Osteoblast (primary cell): ENCODE data around the gene SMARCE1. TPM values are rescaled to one million over a fixed set of nuclear protein-coding genes. Genes with fewer than 3 reads are reported as not detected.

Source experiments
- DNase-seq: peaks from one replicate; pipeline ENCODE4 v3.0.0; 2011; ENCODE audit warnings: low spot score, mixed read lengths; ENCODE audit not compliant: insufficient read length; ENCODE audit errors: missing footprints
- H2AFZ ChIP-seq: 2 replicates; pipeline ENCODE4 v1.6.0; 2011; ENCODE audit warnings: mild to moderate bottlenecking, low read length
- H3K27ac ChIP-seq: 2 replicates; pipeline ENCODE4 v1.5.1; 2011; ENCODE audit warnings: mild to moderate bottlenecking, low read depth, low read length, moderate library complexity
- H3K27me3 ChIP-seq: 2 replicates; pipeline ENCODE4 v1.6.0; 2012; ENCODE audit warnings: mild to moderate bottlenecking, control low read depth, inconsistent platforms, low read length, moderate library complexity; ENCODE audit not compliant: insufficient read depth
- H3K36me3 ChIP-seq: 2 replicates; pipeline ENCODE4 v1.5.1; 2011; ENCODE audit warnings: mild to moderate bottlenecking, low read length, control low read depth, moderate library complexity; ENCODE audit not compliant: insufficient read depth
- H3K4me1 ChIP-seq: 2 replicates; pipeline ENCODE4 v1.5.1; 2011; ENCODE audit warnings: mild to moderate bottlenecking, low read length, control low read depth, moderate library complexity; ENCODE audit not compliant: insufficient read depth
- H3K4me2 ChIP-seq: 2 replicates; pipeline ENCODE4 v1.6.0; 2011; ENCODE audit warnings: mild to moderate bottlenecking, low read length; ENCODE audit not compliant: insufficient read depth
- H3K4me3 ChIP-seq: fragments of 200-600 bp; sonication (generic); 3 replicates; pipeline ENCODE4 v1.5.1; 2012; ENCODE audit warnings: mild to moderate bottlenecking, low read length, inconsistent platforms; ENCODE audit not compliant: insufficient read depth
- H3K79me2 ChIP-seq: 2 replicates; pipeline ENCODE4 v1.6.0; 2012; ENCODE audit warnings: mild to moderate bottlenecking, low read length, control low read depth, inconsistent platforms; ENCODE audit not compliant: insufficient read depth
- H3K9me3 ChIP-seq: 2 replicates; pipeline ENCODE4 v1.5.1; 2011; ENCODE audit warnings: low read depth, low read length, control low read depth
- H4K20me1 ChIP-seq: 2 replicates; pipeline ENCODE4 v1.6.0; 2012; ENCODE audit warnings: mild to moderate bottlenecking, low read length, control low read depth; ENCODE audit not compliant: insufficient read depth
- total RNA-seq: library from RNA; depleted of rRNA; stranded (reverse); fragments of >200 nt; gene quantifications from 2 replicates; pipeline ENCODE4 v1.2.3, GENCODE V29; 2012
- TF ChIP-seq, protein P1 (sequence below): IDR thresholded peaks from 2 replicates; pipeline ENCODE4 v1.5.1; 2011; ENCODE audit warnings: mild to moderate bottlenecking, low read depth, low read length, moderate library complexity; ENCODE audit errors: extremely low read depth

SMARCE1 gene
- total RNA-seq, 1 donor: 101 TPM

DNA sequence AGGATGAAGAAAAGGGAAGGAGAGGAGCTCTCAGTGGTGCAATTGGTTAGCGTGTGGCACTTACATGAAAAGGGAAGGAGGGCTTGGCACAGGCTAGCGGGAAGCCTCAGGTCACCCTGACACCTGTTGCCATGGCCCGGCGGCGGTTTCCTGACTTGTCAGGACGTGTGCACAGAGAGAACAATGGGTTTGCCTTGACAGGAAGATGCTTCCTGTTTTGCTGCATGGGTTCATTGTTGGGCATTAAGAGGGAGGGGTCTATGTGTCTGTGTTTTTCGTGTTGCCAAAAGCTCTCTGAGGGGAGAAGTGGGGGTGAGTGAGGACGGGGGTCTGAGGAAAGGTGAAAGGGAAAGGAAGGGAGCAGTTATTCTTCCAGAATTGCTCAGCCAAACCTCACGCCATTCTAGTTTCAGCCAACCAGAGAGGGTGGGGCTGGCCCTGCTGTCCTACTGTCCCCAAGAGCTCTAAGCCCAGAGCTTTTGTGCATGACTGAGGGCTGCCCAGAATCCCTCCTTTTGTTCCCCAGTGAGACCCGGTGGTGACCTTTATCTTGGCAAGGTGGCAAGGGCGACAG is 65.2 kb downstream of the SMARCE1 start:
- Histone ChIP-seq H3K4me2 (no peak overlapping the region), H2AFZ (no peak overlapping the region), H3K4me1 (no peaks in the 10 kb centered on the region), H3K9me3 (no peaks in the 10 kb centered on the region), H3K27ac (no peak overlapping the region), H3K27me3 (peaks cover 27% of the 10 kb centered on the region), H3K79me2 (no peaks in the 10 kb centered on the region), H3K4me3 (no peak overlapping the region), H4K20me1 (no peaks in the 10 kb centered on the region), H3K36me3 (no peaks in the 10 kb centered on the region)
- no peak for DNase-seq
- TF ChIP-seq, protein P1, sequence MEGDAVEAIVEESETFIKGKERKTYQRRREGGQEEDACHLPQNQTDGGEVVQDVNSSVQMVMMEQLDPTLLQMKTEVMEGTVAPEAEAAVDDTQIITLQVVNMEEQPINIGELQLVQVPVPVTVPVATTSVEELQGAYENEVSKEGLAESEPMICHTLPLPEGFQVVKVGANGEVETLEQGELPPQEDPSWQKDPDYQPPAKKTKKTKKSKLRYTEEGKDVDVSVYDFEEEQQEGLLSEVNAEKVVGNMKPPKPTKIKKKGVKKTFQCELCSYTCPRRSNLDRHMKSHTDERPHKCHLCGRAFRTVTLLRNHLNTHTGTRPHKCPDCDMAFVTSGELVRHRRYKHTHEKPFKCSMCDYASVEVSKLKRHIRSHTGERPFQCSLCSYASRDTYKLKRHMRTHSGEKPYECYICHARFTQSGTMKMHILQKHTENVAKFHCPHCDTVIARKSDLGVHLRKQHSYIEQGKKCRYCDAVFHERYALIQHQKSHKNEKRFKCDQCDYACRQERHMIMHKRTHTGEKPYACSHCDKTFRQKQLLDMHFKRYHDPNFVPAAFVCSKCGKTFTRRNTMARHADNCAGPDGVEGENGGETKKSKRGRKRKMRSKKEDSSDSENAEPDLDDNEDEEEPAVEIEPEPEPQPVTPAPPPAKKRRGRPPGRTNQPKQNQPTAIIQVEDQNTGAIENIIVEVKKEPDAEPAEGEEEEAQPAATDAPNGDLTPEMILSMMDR: no peak

DNA sequence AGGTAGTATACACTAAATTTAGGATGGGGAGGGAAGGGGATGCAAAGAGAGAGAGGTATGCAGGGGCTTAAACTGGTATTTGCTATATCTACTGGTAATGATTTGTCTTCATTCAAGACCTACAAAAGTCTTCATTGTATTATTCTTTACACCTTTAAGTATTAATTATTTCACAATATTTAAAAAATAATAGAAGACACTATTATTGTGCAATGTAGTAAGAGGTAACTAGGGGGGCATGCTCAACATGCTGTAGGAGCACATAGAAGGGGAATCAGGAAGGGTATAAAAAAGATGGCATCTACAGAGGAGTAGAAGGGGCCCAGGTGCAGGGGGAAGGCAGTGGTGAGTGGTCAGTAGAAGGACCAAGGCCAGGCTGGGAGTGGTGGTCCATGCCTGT is 67.5 kb downstream of the SMARCE1 start:
- no peaks in the 10 kb centered on the region for H4K20me1 ChIP-seq
- H3K4me2 ChIP-seq: no peak overlapping the region
- H3K4me1 ChIP-seq: no peaks in the 10 kb centered on the region
- H3K36me3 ChIP-seq: no peaks in the 10 kb centered on the region
- TF ChIP-seq, protein P1: no peak
- H3K79me2 ChIP-seq: no peaks in the 10 kb centered on the region
- H3K4me3 ChIP-seq: no peak overlapping the region
- H3K9me3 ChIP-seq: no peaks in the 10 kb centered on the region
- H3K27ac ChIP-seq: no peak overlapping the region
- peaks cover 25% of the 10 kb centered on the region for H3K27me3 ChIP-seq
- no peak for DNase-seq
- H2AFZ ChIP-seq: no peak overlapping the region

DNA sequence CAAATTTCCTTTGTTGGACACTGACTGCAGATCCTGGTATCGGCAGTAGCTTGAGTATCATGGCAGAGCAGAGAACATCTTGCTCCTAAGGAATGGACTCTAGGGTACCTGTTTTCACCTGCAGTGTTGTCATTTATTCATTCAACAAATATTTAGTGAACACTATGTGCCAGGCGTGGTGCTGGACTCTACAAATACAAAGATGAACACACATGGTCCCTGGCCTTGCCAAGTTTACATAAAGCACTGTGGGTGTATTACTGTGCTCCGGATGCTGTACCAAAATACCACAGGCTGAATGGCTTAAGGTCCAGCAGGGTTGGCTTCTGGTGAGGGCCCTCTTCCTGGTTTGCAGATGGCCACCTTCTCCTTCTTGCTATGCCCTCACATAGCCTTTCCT is 68.1 kb downstream of the SMARCE1 start:
- no peak for DNase-seq
- Histone ChIP-seq H3K9me3 (no peaks in the 10 kb centered on the region), H4K20me1 (no peaks in the 10 kb centered on the region), H3K27ac (no peak overlapping the region), H3K4me1 (no peaks in the 10 kb centered on the region), H3K4me2 (no peak overlapping the region), H3K36me3 (no peaks in the 10 kb centered on the region), H3K4me3 (no peak overlapping the region), H3K79me2 (no peaks in the 10 kb centered on the region), H3K27me3 (peaks cover 25% of the 10 kb centered on the region), H2AFZ (no peak overlapping the region)
- TF ChIP-seq, protein P1: no peak

DNA sequence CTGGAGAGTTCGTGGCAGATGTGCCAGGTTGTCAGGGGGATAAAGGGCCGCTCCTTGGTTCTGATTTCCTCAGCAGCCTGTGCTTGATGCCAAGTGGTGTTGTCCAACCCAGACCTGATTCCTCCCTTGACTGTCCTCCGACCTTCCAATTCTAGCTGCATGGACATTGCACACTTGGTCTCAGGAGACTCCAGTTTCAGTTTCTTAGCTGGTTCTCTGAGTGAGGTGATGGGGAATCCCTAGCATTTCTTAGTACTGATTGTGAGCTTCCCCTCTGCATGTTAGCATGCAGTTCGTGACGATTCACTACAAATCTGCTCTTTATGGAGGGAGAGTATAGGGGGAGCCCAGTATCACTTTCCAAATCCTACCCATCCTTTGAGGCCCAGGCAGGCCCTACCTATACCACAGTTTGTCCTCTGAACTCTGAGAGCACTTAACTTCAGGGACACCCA is 70.0 kb downstream of the SMARCE1 start:
- no peak for DNase-seq
- TF ChIP-seq, protein P1: no peak

More for the DNA sequence above, 70.0 kb downstream of the SMARCE1 start:
- H3K27me3 ChIP-seq: peaks cover 24% of the 10 kb centered on the region
- no peaks in the 10 kb centered on the region for H3K36me3 ChIP-seq
- no peak overlapping the region for H2AFZ ChIP-seq
- H3K79me2 ChIP-seq: no peaks in the 10 kb centered on the region
- H3K9me3 ChIP-seq: no peaks in the 10 kb centered on the region
- H3K27ac ChIP-seq: no peak overlapping the region
- no peaks in the 10 kb centered on the region for H3K4me1 ChIP-seq
- H3K4me2 ChIP-seq: no peak overlapping the region
- no peaks in the 10 kb centered on the region for H4K20me1 ChIP-seq
- no peak overlapping the region for H3K4me3 ChIP-seq
